Peyer's patch (tissue), 4 donors: ENCODE results near the gene ABLIM2. TPM values are rescaled to one million over a fixed set of nuclear protein-coding genes. Genes with fewer than 3 reads are reported as not detected.

Source experiments
- DNase-seq, 3 donors: peaks; one replicate each; pipeline ENCODE4 v3.0.0-alpha.2; 2017 to 2019
- H3K27ac ChIP-seq, 4 donors: fragments of 200-600 bp; sonication (generic); one replicate each; pipeline ENCODE4 v1.5.1; 2016 to 2019
- H3K27me3 ChIP-seq, 2 donors: fragments of 200-600 bp; sonication (generic); one replicate each; pipeline ENCODE4 v1.5.1; 2019
- H3K36me3 ChIP-seq, 3 donors: fragments of 200-600 bp; sonication (generic); one replicate each; pipeline ENCODE4 v1.5.1; 2016 to 2019
- H3K4me1 ChIP-seq, 4 donors: fragments of 200-600 bp; sonication (generic); one replicate each; pipeline ENCODE4 v1.5.1; 2016 to 2019
- H3K4me3 ChIP-seq, 4 donors: fragments of 200-600 bp; sonication (generic); 1 replicate in 3 of 4; 2 replicates in 1 of 4; pipeline ENCODE4 v1.5.1; 2016 to 2019; ENCODE audit warnings: mild to moderate bottlenecking in 1 of 4
- H3K9me3 ChIP-seq, 4 donors: fragments of 200-600 bp; sonication (generic); one replicate each; pipeline ENCODE4 v1.5.1; 2016 to 2019; ENCODE audit warnings: mild to moderate bottlenecking in 1 of 4
- POLR2A ChIP-seq, 2 donors: fragments of 450-650 bp; IDR thresholded peaks; one replicate each; pipeline ENCODE4 v1.5.1; 2017; ENCODE audit warnings: antibody characterized with exemption in 2 of 2, mild to moderate bottlenecking in 2 of 2, moderate library complexity in 2 of 2
- total RNA-seq, 4 donors: library from RNA; depleted of rRNA; stranded (reverse); fragments of >200 nt; gene quantifications; one replicate each; pipeline ENCODE4 v1.1.0, GENCODE V29; 2016
- TF ChIP-seq, protein P1 (sequence below), 6 experiments: fragments of 450-650 bp in 4 of 6; fragments of 200-600 bp in 2 of 6; sonication (generic) in 1 of 6; IDR thresholded peaks; one replicate each; pipeline ENCODE4 v1.5.1; 2017 to 2019; ENCODE audit warnings: antibody characterized with exemption in 6 of 6, mild to moderate bottlenecking in 3 of 6, moderate library complexity in 1 of 6

The ABLIM2 gene
- total RNA-seq, 4 donors from 2014 or later, result 9.0 to 24.2 (median 11.7) TPM

DNA sequence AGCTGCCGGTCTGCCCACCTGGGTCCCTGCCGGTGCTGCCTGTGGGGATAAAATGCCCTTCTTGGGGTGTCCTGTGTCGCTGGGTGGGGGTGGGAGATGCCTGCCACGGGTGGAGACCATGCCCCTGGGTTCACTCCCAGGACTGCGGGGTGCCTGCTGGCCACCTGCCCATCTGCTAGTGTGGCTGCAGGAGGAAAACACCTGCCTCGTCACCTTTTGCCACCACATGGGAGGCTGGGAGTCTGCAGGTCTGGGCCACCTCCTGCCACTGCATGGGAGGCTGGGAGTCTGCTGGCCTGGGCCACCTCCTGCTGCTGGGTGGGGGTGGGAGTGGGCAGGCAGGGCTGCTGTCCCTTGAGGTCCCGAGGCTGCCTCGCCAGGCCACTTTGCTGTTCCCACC is 160.2 kb downstream of the ABLIM2 start:
- no peak overlapping the region for H3K4me3 ChIP-seq
- no peaks in the 10 kb centered on the region for H3K4me1 ChIP-seq
- no peaks in the 10 kb centered on the region for H3K27me3 ChIP-seq
- no peaks in the 10 kb centered on the region for H3K36me3 ChIP-seq
- TF ChIP-seq, protein P1, sequence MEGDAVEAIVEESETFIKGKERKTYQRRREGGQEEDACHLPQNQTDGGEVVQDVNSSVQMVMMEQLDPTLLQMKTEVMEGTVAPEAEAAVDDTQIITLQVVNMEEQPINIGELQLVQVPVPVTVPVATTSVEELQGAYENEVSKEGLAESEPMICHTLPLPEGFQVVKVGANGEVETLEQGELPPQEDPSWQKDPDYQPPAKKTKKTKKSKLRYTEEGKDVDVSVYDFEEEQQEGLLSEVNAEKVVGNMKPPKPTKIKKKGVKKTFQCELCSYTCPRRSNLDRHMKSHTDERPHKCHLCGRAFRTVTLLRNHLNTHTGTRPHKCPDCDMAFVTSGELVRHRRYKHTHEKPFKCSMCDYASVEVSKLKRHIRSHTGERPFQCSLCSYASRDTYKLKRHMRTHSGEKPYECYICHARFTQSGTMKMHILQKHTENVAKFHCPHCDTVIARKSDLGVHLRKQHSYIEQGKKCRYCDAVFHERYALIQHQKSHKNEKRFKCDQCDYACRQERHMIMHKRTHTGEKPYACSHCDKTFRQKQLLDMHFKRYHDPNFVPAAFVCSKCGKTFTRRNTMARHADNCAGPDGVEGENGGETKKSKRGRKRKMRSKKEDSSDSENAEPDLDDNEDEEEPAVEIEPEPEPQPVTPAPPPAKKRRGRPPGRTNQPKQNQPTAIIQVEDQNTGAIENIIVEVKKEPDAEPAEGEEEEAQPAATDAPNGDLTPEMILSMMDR (IDR thresholded peaks at IDR 0.05), result no peak
- TF ChIP-seq POLR2A (IDR thresholded peaks at IDR 0.05), result no peak
- no peaks in the 10 kb centered on the region for H3K9me3 ChIP-seq
- DNase-seq, result no peak
- no peak overlapping the region for H3K27ac ChIP-seq

- no peak for DNase-seq
- Histone ChIP-seq H3K9me3 (no peaks in the 10 kb centered on the region), H3K27ac (no peak overlapping the region), H3K4me3 (no peak overlapping the region), H3K4me1 (no peaks in the 10 kb centered on the region), H3K36me3 (no peaks in the 10 kb centered on the region), H3K27me3 (no peaks in the 10 kb centered on the region)
- no peak for TF ChIP-seq POLR2A (IDR thresholded peaks at IDR 0.05)
- TF ChIP-seq, protein P1 (IDR thresholded peaks at IDR 0.05), result no peak
Observed at GRCh38 chr4:7995866-7996265, 162.7 kb downstream of the ABLIM2 start.

GRCh38 chr4:7995135-7995534 is 163.5 kb downstream of the ABLIM2 start:
- Histone ChIP-seq H3K9me3 (no peaks in the 10 kb centered on the region), H3K4me3 (no peak overlapping the region), H3K27me3 (no peaks in the 10 kb centered on the region), H3K36me3 (no peaks in the 10 kb centered on the region), H3K27ac (no peak overlapping the region), H3K4me1 (no peaks in the 10 kb centered on the region)
- TF ChIP-seq, protein P1 (IDR thresholded peaks at IDR 0.05), result no peak
- TF ChIP-seq POLR2A (IDR thresholded peaks at IDR 0.05), result no peak
- DNase-seq, result no peak

DNA sequence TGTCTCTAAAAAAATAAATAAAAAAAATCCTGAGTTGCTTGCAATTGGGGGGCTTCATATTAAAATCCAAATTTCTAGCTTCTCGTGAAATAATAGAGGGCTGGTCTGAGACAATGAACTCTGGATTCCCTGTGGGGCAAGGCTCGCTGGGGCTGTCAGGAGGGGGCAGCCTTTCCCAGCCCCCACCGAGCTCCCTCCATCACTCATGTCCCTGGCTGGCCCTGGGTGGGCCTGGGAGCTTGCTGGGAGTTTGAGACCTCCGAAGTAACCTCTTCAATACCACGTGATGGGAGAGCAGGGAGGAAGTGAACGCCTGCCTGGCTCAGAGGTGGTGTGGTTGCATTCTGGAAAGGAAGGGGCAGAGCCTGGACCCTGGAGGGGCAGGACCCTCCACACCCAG is 164.9 kb downstream of the ABLIM2 start:
- H3K36me3 ChIP-seq, result no peaks in the 10 kb centered on the region
- H3K9me3 ChIP-seq, result no peaks in the 10 kb centered on the region
- H3K4me1 ChIP-seq, result no peaks in the 10 kb centered on the region
- no peaks in the 10 kb centered on the region for H3K27me3 ChIP-seq
- TF ChIP-seq POLR2A (IDR thresholded peaks at IDR 0.05), result no peak
- TF ChIP-seq, protein P1 (IDR thresholded peaks at IDR 0.05), result no peak
- H3K4me3 ChIP-seq, result no peak overlapping the region
- no peak overlapping the region for H3K27ac ChIP-seq
- DNase-seq, result no peak

GRCh38 chr4:7992846-7993245 is 165.8 kb downstream of the ABLIM2 start:
- Histone ChIP-seq H3K27ac (no peak overlapping the region), H3K27me3 (no peaks in the 10 kb centered on the region), H3K9me3 (no peaks in the 10 kb centered on the region), H3K4me1 (no peaks in the 10 kb centered on the region), H3K4me3 (no peak overlapping the region), H3K36me3 (no peaks in the 10 kb centered on the region)
- no peak for TF ChIP-seq POLR2A (IDR thresholded peaks at IDR 0.05)
- TF ChIP-seq, protein P1 (IDR thresholded peaks at IDR 0.05), result no peak
- DNase-seq, result no peak
